Adipocyte (in vitro differentiated cells): ENCODE measurements around the gene CD109.
A peak's percentile ranks its signal among the peaks of the same experiment; 100 is the strongest.

Experiments
- DNase-seq: peaks from one replicate; pipeline ENCODE4 v3.0.0-alpha.2; 2015; ENCODE audit warnings: low read depth
- H3K27me3 ChIP-seq: replicated peaks from 2 replicates; pipeline ENCODE4 v1.7.0; 2013; ENCODE audit warnings: mild to moderate bottlenecking, low read length, moderate library complexity; ENCODE audit not compliant: control insufficient read depth, insufficient read depth
- H3K36me3 ChIP-seq: 2 replicates; pipeline ENCODE4 v1.7.0; 2013; ENCODE audit warnings: low read length, mild to moderate bottlenecking, moderate library complexity; ENCODE audit not compliant: control insufficient read depth, insufficient read depth, severe bottlenecking
- H3K4me1 ChIP-seq: 2 replicates; pipeline ENCODE4 v1.7.0; 2013; ENCODE audit warnings: mild to moderate bottlenecking, low read length, moderate library complexity; ENCODE audit not compliant: control insufficient read depth, insufficient read depth
- H3K4me3 ChIP-seq: 2 replicates; pipeline ENCODE4 v1.7.0; 2013; ENCODE audit warnings: mild to moderate bottlenecking, low read length, moderate library complexity
- H3K9ac ChIP-seq: 2 replicates; pipeline ENCODE4 v1.7.0; 2013; ENCODE audit warnings: mild to moderate bottlenecking, low read length, moderate library complexity
- H3K9me3 ChIP-seq: 2 replicates; pipeline ENCODE4 v1.7.0; 2013; ENCODE audit warnings: mild to moderate bottlenecking, low read length, moderate library complexity; ENCODE audit not compliant: control insufficient read depth

The CD109 gene

DNA sequence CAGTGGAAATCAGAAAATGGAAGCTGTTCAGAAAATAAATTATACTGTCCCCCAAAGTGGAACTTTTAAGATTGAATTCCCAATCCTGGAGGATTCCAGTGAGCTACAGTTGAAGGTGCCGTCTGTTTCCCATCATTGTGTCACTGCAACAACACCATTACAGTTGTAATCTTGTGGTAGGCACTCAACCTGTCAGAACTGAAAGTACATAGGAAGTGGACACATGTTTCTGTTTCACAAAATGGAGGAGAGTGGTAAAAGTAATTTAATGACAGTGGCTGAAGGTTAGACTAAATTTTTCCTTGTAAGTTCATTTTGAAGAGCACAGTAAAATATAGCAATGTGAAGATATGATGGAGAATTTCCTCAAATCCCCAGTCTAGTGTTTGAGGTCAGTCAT lies 70.0 kb downstream of the CD109 start:
- no peak overlapping the region for H3K9ac ChIP-seq
- H3K36me3 ChIP-seq: peaks cover 46% of the 10 kb centered on the region
- H3K4me1 ChIP-seq: peaks cover 8% of the 10 kb centered on the region
- no peak overlapping the region for H3K4me3 ChIP-seq
- no peaks in the 10 kb centered on the region for H3K27me3 ChIP-seq
- DNase-seq: no peak
- H3K9me3 ChIP-seq: no peaks in the 10 kb centered on the region

DNA sequence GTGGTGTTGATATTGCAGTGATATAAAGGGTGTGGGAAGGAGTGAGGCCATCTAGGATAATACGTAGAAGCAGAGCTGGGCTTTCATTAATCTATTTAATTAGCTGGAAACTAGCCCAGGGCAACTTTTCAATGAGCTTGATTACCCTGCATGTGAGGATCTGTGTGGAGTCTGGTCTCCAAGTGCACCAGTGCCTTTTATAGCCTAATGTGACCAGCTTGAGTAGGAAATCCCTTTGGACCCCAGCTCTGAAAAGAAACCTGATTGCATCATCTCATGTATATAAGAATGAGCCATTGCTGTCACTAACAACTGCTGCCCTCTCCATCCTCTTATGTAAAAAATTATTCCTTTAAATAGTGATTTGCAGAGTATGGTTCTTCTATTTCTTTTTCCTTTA lies 72.6 kb downstream of the CD109 start:
- Histone ChIP-seq H3K4me3 (no peak overlapping the region), H3K9ac (no peak overlapping the region), H3K4me1 (peaks cover 8% of the 10 kb centered on the region), H3K9me3 (no peaks in the 10 kb centered on the region), H3K36me3 (peaks cover 45% of the 10 kb centered on the region), H3K27me3 (no peaks in the 10 kb centered on the region)
- peak; percentile 7 for DNase-seq

DNA sequence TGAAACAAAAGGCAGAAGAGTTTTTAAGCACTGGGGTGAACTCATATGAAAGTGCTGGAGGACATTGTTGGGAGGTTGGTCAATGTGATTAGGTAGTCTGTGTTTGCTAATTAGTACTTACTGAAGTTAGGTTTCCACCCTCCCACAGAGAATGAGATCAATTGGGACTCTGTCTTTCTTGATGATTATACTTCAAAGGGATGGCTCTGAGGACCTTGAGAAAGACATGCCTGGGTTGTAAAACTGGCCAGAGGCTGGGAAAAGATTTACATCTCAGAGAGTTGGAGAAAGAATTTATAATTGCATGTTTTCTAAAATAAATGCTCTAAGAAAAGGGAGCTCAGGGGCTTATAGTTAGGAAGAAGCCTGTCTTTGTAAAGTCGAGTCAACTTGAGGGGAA lies 74.0 kb downstream of the CD109 start:
- peaks cover 18% of the 10 kb centered on the region for H3K4me1 ChIP-seq
- peaks cover 45% of the 10 kb centered on the region for H3K36me3 ChIP-seq
- H3K9ac ChIP-seq: no peak overlapping the region
- H3K4me3 ChIP-seq: no peak overlapping the region
- DNase-seq: no peak
- H3K27me3 ChIP-seq: no peaks in the 10 kb centered on the region
- H3K9me3 ChIP-seq: no peaks in the 10 kb centered on the region

DNA sequence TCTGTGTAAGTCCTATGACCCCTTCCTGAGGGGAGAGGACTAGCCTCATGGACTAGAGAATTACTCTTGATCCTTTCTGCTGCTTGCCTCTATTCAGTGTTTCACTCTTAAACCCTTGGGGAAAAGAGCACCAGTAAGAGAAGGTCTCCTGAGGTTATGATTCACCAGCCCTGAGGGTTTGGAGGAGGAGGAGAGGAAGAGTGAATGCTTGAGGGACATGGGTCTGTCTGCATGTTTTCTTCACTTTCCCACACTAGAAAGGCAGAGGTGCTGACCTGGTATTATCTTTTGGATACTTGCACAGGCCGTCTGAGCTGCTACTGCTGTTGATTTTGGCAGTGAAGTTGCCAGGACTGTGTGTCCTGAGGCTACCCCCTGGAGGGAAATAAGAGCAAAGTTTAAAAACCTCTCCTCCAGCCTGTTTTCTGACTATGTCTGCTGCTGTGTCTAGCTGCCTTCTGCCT lies 78.3 kb downstream of the CD109 start:
- peaks cover 19% of the 10 kb centered on the region for H3K36me3 ChIP-seq
- peak; percentile 85 for DNase-seq
- H3K9ac ChIP-seq: peak overlapping the region; percentile 76

DNA sequence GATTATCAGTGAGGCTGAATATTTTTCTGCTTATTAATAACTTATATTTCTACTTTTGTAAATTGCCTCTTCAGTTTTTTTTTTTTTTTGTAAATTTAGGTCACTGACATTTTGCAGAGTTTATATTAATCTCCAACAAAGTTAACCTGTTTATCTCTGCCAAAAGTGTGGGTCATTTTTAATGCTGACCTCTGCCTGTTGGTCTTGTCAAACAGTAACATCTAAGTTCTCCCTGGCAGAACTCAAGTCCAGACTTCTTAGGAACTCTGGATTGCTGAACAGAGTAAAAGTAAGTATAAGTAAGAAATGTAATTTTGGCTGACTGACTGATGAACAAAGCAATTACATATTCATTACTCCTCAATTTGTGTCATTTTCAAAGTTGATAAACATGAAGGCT lies 83.9 kb downstream of the CD109 start:
- Histone ChIP-seq H3K4me1 (peaks cover 28% of the 10 kb centered on the region), H3K9me3 (no peaks in the 10 kb centered on the region), H3K36me3 (peaks cover 23% of the 10 kb centered on the region), H3K4me3 (no peak overlapping the region), H3K27me3 (no peaks in the 10 kb centered on the region), H3K9ac (no peak overlapping the region)
- no peak for DNase-seq

More for the DNA sequence above, 78.3 kb downstream of the CD109 start:
- Histone ChIP-seq H3K9me3 (no peaks in the 10 kb centered on the region), H3K4me1 (peaks cover 29% of the 10 kb centered on the region), H3K27me3 (no peaks in the 10 kb centered on the region), H3K4me3 (peak overlapping the region; percentile 63)

- peaks cover 24% of the 10 kb centered on the region for H3K4me1 ChIP-seq
- no peaks in the 10 kb centered on the region for H3K27me3 ChIP-seq
- DNase-seq: no peak
- H3K9ac ChIP-seq: no peak overlapping the region
- H3K4me3 ChIP-seq: no peak overlapping the region
- peaks cover 38% of the 10 kb centered on the region for H3K36me3 ChIP-seq
- no peaks in the 10 kb centered on the region for H3K9me3 ChIP-seq
Measured at GRCh38 chr6:73782911-73783310, 86.9 kb downstream of the CD109 start.

GRCh38 chr6:73784726-73785505 lies 88.9 kb downstream of the CD109 start:
- DNase-seq: no peak
- no peaks in the 10 kb centered on the region for H3K27me3 ChIP-seq
- H3K36me3 ChIP-seq: peaks cover 51% of the 10 kb centered on the region
- no peaks in the 10 kb centered on the region for H3K9me3 ChIP-seq
- peaks cover 20% of the 10 kb centered on the region for H3K4me1 ChIP-seq
- no peak overlapping the region for H3K4me3 ChIP-seq
- no peak overlapping the region for H3K9ac ChIP-seq

DNA sequence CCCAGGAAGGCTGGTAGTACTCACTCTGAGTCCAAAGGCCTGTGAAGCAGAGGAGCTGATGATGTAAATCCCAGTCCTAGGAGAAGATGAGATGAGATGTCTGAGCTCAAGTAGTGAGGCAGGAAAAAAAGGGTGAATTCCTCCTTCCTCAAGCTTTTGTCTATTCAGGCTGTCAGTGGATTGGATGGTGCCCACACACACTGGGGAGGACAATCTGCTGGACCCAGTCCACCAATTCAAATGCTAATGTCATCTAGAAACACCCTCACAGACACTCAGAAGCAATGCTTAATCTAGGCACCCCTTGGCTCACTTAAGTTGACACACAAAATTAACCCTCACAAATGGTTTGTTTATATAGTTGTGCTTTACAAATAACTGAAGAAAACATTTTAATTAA lies 94.6 kb downstream of the CD109 start:
- DNase-seq: no peak

DNA sequence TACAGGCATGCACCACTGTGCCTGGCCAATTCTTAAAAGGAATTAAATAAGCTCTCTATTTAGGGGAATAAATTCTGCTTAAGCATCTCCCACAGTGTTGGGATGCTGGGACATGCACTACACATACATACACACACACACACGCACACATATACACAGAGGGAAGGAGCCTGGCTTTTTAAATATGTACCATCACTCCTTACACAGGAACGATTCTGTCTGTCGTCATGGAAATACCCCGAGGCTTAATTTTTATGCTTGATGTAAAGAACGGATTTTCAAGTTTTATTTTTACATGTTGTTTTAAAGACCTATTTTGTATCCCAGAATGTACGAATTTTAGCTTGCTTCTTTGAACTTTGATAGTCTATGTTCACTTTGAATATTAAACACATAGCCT lies 95.3 kb downstream of the CD109 start:
- no peaks in the 10 kb centered on the region for H3K9me3 ChIP-seq
- peaks cover 55% of the 10 kb centered on the region for H3K36me3 ChIP-seq
- no peak overlapping the region for H3K9ac ChIP-seq
- peaks cover 3% of the 10 kb centered on the region for H3K4me1 ChIP-seq
- DNase-seq: no peak
- H3K4me3 ChIP-seq: no peak overlapping the region
- no peaks in the 10 kb centered on the region for H3K27me3 ChIP-seq

More for the DNA sequence above, 94.6 kb downstream of the CD109 start:
- no peaks in the 10 kb centered on the region for H3K27me3 ChIP-seq
- H3K9me3 ChIP-seq: no peaks in the 10 kb centered on the region
- peaks cover 58% of the 10 kb centered on the region for H3K36me3 ChIP-seq
- H3K4me3 ChIP-seq: no peak overlapping the region
- H3K4me1 ChIP-seq: peaks cover 3% of the 10 kb centered on the region
- H3K9ac ChIP-seq: no peak overlapping the region

GRCh38 chr6:73792738-73793137 lies 96.7 kb downstream of the CD109 start:
- H3K4me3 ChIP-seq: no peak overlapping the region
- H3K36me3 ChIP-seq: peaks cover 47% of the 10 kb centered on the region
- no peaks in the 10 kb centered on the region for H3K9me3 ChIP-seq
- DNase-seq: no peak
- H3K9ac ChIP-seq: no peak overlapping the region
- H3K27me3 ChIP-seq: no peaks in the 10 kb centered on the region
- peaks cover 12% of the 10 kb centered on the region for H3K4me1 ChIP-seq

GRCh38 chr6:73796881-73797280 lies 100.9 kb downstream of the CD109 start:
- peaks cover 21% of the 10 kb centered on the region for H3K36me3 ChIP-seq
- no peak overlapping the region for H3K9ac ChIP-seq
- DNase-seq: peak; percentile 47
- H3K4me3 ChIP-seq: no peak overlapping the region
- peaks cover 29% of the 10 kb centered on the region for H3K4me1 ChIP-seq
- no peaks in the 10 kb centered on the region for H3K27me3 ChIP-seq
- no peaks in the 10 kb centered on the region for H3K9me3 ChIP-seq

GRCh38 chr6:73797861-73798260 lies 101.9 kb downstream of the CD109 start:
- Histone ChIP-seq H3K27me3 (no peaks in the 10 kb centered on the region), H3K36me3 (peaks cover 13% of the 10 kb centered on the region), H3K4me3 (no peak overlapping the region), H3K9me3 (no peaks in the 10 kb centered on the region), H3K4me1 (peaks cover 38% of the 10 kb centered on the region), H3K9ac (no peak overlapping the region)
- DNase-seq: peak; percentile 15
